Nephron (organoid): Measurements from ENCODE around the gene VOPP1.

Experiments
- H3K27ac Mint-ChIP-seq, 3 experiments: 2 replicates each; pipeline ENCODE4 v1.8.0; 2020; ENCODE audit warnings: mixed read lengths in 3 of 3, mild to moderate bottlenecking in 2 of 3, moderate library complexity in 1 of 3
- H3K27me3 Mint-ChIP-seq: 2 replicates; pipeline ENCODE4 v1.8.0; 2021; ENCODE audit warnings: low read depth, mild to moderate bottlenecking, moderate library complexity, mixed read lengths
- H3K36me3 Mint-ChIP-seq: 2 replicates; pipeline ENCODE4 v1.8.0; 2020; ENCODE audit warnings: low read depth, mixed read lengths
- H3K4me1 Mint-ChIP-seq: 2 replicates; pipeline ENCODE4 v1.8.0; 2020; ENCODE audit warnings: mixed read lengths
- H3K4me3 Mint-ChIP-seq, 3 experiments: 2 replicates each; pipeline ENCODE4 v1.8.0; 2020; ENCODE audit warnings: mild to moderate bottlenecking in 3 of 3, mixed read lengths in 3 of 3, moderate library complexity in 2 of 3
- H3K9me3 Mint-ChIP-seq: 2 replicates; pipeline ENCODE4 v1.8.0; 2020; ENCODE audit warnings: mixed read lengths
- TF ChIP-seq, protein P1 (sequence below), 3 experiments: fragments of 200-600 bp; sonication (generic); IDR thresholded peaks; one replicate each; pipeline ENCODE4 v1.5.0; 2021; ENCODE audit warnings: antibody characterized with exemption in 3 of 3; ENCODE audit not compliant: unreplicated experiment in 3 of 3

Gene VOPP1

GRCh38 chr7:55504967-55505658 is 67.2 kb downstream of the VOPP1 start:
- TF ChIP-seq, protein P1, sequence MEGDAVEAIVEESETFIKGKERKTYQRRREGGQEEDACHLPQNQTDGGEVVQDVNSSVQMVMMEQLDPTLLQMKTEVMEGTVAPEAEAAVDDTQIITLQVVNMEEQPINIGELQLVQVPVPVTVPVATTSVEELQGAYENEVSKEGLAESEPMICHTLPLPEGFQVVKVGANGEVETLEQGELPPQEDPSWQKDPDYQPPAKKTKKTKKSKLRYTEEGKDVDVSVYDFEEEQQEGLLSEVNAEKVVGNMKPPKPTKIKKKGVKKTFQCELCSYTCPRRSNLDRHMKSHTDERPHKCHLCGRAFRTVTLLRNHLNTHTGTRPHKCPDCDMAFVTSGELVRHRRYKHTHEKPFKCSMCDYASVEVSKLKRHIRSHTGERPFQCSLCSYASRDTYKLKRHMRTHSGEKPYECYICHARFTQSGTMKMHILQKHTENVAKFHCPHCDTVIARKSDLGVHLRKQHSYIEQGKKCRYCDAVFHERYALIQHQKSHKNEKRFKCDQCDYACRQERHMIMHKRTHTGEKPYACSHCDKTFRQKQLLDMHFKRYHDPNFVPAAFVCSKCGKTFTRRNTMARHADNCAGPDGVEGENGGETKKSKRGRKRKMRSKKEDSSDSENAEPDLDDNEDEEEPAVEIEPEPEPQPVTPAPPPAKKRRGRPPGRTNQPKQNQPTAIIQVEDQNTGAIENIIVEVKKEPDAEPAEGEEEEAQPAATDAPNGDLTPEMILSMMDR (IDR thresholded peaks at IDR 0.05; ENCODE audit: unreplicated experiment in 3 of 3), result no peak
- Mint-ChIP-seq H3K4me3 (no peak overlapping the region), H3K27ac (no peak overlapping the region)

DNA sequence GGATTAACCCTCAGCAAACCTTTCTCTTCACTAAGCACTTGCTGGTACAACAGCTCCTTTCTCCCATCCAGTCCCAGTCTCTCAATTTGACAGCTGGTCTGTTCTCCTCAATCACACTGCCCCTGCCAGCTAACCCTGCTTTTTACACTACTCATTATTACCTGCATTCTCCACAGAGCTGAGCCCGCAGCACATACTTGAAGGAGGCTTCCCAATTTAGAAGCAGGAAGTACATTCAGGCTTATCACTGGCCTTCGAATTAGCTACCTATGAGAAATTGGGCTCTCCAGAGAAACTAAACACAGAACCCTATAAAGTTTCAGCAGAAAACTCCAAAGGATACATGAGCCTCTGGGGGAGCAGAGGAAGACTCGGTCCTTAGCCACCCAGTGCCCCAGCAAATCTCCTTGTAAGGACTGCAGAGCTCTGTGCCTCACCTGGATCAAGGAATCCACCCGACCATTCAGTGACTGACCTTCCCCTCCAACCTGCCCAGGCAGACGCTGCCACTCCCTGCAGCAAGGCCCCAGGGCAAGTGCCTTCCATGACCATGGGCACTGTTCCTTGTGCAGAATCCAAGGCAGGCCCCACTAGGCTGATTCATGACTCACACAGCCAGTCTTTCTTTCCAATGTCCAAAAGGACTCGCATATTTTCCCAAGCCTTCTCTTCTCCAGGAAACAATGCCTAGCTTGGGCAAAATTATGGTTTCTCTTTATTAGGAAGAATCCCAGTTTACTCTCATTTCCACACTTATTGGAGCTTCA is 68.0 kb downstream of the VOPP1 start:
- Mint-ChIP-seq H3K27ac (no peak overlapping the region), H3K4me1 (peaks cover 57% of the 10 kb centered on the region), H3K9me3 (no peaks in the 10 kb centered on the region), H3K4me3 (no peak overlapping the region), H3K27me3 (no peaks in the 10 kb centered on the region), H3K36me3 (no peaks in the 10 kb centered on the region)
- TF ChIP-seq, protein P1 (IDR thresholded peaks at IDR 0.05; ENCODE audit: unreplicated experiment in 3 of 3), result no peak

More at GRCh38 chr7:55504967-55505658, 67.2 kb downstream of the VOPP1 start:
- Mint-ChIP-seq H3K9me3 (no peaks in the 10 kb centered on the region), H3K27me3 (no peaks in the 10 kb centered on the region), H3K36me3 (no peaks in the 10 kb centered on the region), H3K4me1 (peaks cover 57% of the 10 kb centered on the region)

DNA sequence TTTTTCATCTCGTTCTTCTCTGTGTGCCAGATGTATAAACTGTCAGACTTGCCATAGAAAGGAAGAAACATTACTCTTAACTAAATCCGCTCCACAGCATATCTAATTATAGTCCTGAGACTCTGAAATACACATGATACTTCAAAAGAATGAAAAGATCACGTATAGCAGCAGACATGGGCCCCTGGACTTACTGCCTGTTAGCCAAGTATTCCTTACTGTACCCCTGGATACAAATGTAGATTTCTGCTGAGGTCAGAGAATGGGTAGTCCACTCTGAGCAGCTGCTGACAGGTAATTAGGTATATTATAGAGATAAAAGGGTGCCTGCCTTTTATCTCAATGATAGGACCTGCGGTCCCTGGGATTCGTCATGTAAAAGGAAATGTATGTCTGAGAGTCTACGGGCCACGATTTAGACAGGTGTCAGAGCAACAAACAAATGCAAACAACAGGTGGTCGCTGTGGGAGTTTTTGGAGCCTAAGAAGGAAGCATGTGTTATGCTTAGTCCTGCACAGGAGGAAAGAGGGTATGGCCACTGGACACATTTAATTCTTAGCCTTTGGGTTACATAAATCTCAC is 69.4 kb downstream of the VOPP1 start:
- TF ChIP-seq, protein P1 (IDR thresholded peaks at IDR 0.05; ENCODE audit: unreplicated experiment in 3 of 3), result no peak
- no peak overlapping the region for H3K4me3 Mint-ChIP-seq
- peaks cover 54% of the 10 kb centered on the region for H3K4me1 Mint-ChIP-seq
- H3K27ac Mint-ChIP-seq, result peak overlapping the region in 1 of 3 experiments; percentile 22
- H3K36me3 Mint-ChIP-seq, result no peaks in the 10 kb centered on the region
- no peaks in the 10 kb centered on the region for H3K27me3 Mint-ChIP-seq
- H3K9me3 Mint-ChIP-seq, result no peaks in the 10 kb centered on the region

DNA sequence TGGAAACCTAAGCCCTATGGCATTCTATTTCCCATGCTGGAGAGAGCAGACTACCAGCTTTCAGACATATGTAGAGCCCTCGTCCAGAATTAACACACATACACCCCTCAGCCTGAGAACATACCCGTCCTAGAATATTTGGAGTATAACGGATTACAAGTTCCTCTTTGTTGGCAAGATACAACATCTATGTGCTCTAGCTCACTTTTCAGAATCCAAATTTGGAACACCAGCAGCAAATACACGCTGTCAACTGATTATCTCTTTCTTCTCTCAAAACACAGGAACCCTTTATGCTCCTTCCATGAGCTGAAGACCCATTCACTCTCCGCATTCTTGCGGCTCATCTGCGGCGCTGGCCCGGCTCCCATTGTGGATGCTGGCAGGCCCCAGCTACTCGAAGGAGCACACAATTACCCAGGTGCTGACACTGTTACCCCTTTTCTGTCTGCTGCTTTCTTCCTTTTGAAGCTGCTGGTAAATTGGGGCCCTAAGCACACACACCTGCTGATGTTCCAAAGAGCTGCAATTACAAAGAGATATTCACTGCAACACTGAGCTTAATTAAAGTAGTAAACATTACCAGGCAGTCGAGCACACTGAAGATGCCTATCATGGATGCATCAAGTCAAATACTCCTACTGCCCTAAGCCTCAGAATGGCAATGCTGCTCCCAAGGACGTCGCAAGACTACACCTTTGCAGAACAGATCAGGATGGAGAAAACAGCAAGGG is 70.0 kb downstream of the VOPP1 start:
- TF ChIP-seq, protein P1 (IDR thresholded peaks at IDR 0.05; ENCODE audit: unreplicated experiment in 3 of 3), result no peak
- Mint-ChIP-seq H3K27ac (no peak overlapping the region), H3K9me3 (no peaks in the 10 kb centered on the region), H3K27me3 (no peaks in the 10 kb centered on the region), H3K36me3 (no peaks in the 10 kb centered on the region), H3K4me3 (peak overlapping the region in 1 of 3 experiments; percentile 20), H3K4me1 (peaks cover 54% of the 10 kb centered on the region)

GRCh38 chr7:55501611-55502010 is 70.7 kb downstream of the VOPP1 start:
- no peaks in the 10 kb centered on the region for H3K9me3 Mint-ChIP-seq
- no peak overlapping the region for H3K27ac Mint-ChIP-seq
- peaks cover 54% of the 10 kb centered on the region for H3K4me1 Mint-ChIP-seq
- H3K36me3 Mint-ChIP-seq, result no peaks in the 10 kb centered on the region
- no peaks in the 10 kb centered on the region for H3K27me3 Mint-ChIP-seq
- H3K4me3 Mint-ChIP-seq, result no peak overlapping the region
- TF ChIP-seq, protein P1 (IDR thresholded peaks at IDR 0.05; ENCODE audit: unreplicated experiment in 3 of 3), result no peak
